ENCODE data around the gene CCDC34.

CCDC34 gene

DNA sequence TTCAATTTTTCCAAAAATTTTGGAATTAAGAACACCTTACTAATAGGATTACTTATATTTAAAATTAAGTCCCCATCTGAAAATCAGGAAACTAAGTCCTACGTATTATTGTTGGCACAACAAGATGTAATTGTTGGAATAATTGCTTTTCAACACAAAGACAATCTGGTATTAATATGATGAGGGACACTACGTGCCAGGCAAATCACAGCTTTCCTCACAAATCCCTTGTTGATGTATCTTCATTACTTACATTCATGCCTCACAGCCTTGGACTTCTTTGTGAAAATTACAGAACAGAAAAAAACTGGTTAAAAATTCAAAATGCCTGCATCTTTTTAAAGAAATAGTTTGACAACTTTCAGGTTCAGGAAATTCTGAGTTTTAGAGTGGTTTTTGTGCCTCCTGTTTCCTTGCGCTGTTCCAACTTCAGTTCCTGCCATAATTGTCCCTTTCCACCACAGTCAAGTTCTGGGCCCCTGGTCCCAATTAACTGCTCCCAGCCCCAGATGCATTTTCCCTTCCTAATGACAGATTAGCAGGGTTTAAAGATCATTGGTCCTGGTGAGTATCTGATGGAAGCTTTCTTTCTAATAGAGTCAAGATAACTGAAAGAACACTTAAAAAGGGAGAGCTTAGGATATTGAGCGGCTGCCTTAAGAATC, 23.3 kb upstream of the CCDC34 start:
- Mint-ChIP-seq H3K27me3 (no peaks in the 10 kb centered on the region), H3K4me3 (no peak overlapping the region), H3K4me1 (ENCODE audit: low read depth) (no peaks in the 10 kb centered on the region), H3K9me3 (no peaks in the 10 kb centered on the region), H3K36me3 (ENCODE audit: low read depth) (no peaks in the 10 kb centered on the region), H3K27ac (no peak overlapping the region)
- intact Hi-C loops (cut with micrococcal nuclease) = no loop called here

DNA sequence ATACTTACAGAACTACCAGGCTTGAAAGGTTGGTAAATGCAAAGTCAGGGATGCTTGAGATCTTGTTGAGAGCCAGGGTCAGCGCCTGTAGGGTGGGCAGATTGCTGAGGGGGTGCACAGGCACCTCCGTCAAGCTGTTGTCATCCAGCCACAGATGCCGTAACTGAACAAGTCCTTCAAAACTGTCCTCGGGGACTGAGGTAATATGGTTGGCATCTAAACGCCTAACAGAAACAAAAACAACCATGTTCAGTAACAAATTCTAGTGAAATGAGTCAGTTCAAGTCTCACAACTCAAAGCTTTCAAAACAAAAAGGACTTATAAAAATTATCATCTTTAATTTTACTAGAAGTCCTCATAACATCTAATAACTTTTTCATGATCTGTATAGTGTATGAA, 22.2 kb upstream of the CCDC34 start:
- no peaks in the 10 kb centered on the region for H3K4me1 Mint-ChIP-seq (ENCODE audit: low read depth)
- H3K27ac Mint-ChIP-seq = no peak overlapping the region
- H3K27me3 Mint-ChIP-seq = no peaks in the 10 kb centered on the region
- H3K4me3 Mint-ChIP-seq = no peak overlapping the region
- no peaks in the 10 kb centered on the region for H3K9me3 Mint-ChIP-seq
- H3K36me3 Mint-ChIP-seq (ENCODE audit: low read depth) = no peaks in the 10 kb centered on the region
- intact Hi-C loops (cut with micrococcal nuclease) = no loop called here

DNA sequence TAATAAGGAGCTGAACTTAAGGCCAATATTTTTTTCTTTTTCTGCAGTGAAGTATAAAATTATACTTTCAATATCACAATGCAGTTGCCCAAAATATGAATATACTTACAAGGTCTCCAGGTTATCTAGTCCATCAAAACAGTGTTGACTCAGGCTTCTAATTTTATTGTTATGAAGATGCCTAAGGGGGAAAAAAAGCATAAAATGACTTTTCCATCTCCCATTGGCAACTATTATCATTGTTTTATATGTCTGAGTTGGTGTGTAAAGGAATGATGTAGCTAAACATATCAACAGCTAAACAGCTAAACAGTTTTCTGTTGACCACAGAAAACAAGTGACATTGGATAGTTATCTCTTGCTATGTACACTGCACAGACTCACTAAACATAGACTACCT, 21.2 kb upstream of the CCDC34 start:
- no peak overlapping the region for H3K4me3 Mint-ChIP-seq
- no peak overlapping the region for H3K27ac Mint-ChIP-seq
- no peaks in the 10 kb centered on the region for H3K36me3 Mint-ChIP-seq (ENCODE audit: low read depth)
- H3K4me1 Mint-ChIP-seq (ENCODE audit: low read depth) = no peaks in the 10 kb centered on the region
- intact Hi-C loops (cut with micrococcal nuclease) = no loop called here
- no peaks in the 10 kb centered on the region for H3K9me3 Mint-ChIP-seq
- no peaks in the 10 kb centered on the region for H3K27me3 Mint-ChIP-seq

DNA sequence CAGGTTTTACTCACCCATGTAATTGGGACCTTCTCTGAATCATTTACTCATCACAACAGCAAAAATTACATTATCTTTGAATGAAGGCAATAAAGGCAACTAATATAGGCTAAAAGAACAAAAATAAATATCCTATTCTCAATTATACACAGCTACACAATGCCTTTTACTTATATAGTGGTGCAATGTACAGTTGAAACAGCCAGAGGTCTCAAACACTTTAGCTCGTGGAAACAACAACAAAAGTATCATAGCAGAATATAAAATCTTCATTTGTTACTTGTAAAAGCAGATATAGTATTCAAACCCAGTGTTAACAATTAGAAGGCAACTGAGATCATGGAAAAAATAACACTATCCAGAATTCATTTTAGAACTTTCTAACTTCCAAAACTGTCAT, 20.6 kb upstream of the CCDC34 start:
- H3K4me3 Mint-ChIP-seq = no peak overlapping the region
- intact Hi-C loops (cut with micrococcal nuclease) = no loop called here
- no peaks in the 10 kb centered on the region for H3K4me1 Mint-ChIP-seq (ENCODE audit: low read depth)
- no peaks in the 10 kb centered on the region for H3K9me3 Mint-ChIP-seq
- no peaks in the 10 kb centered on the region for H3K27me3 Mint-ChIP-seq
- no peaks in the 10 kb centered on the region for H3K36me3 Mint-ChIP-seq (ENCODE audit: low read depth)
- no peak overlapping the region for H3K27ac Mint-ChIP-seq

DNA sequence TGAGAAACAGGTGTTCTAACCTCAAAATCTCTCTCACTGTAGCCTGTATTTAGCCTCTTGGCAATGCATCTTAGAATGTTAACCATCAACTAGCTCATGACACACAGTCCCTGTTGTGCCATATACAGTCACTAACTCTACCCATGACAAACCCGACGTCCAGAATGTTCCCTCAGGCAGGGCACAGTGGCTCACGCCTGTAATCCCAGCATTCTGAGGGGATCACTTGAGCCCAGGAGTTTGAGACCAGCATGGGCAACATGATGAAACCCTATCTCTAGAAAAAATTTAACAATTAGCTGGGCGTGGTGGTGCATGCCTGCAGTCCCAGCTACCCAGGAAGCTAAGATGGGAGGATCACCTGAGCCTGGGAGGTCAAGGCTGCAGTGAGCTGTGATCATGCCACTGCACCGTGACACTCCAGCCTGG, 18.2 kb upstream of the CCDC34 start:
- Mint-ChIP-seq H3K36me3 (ENCODE audit: low read depth) (no peaks in the 10 kb centered on the region), H3K9me3 (no peaks in the 10 kb centered on the region), H3K4me1 (ENCODE audit: low read depth) (no peaks in the 10 kb centered on the region), H3K27me3 (no peaks in the 10 kb centered on the region), H3K4me3 (no peak overlapping the region), H3K27ac (no peak overlapping the region)
- intact Hi-C loops (cut with micrococcal nuclease) = no loop called here

DNA sequence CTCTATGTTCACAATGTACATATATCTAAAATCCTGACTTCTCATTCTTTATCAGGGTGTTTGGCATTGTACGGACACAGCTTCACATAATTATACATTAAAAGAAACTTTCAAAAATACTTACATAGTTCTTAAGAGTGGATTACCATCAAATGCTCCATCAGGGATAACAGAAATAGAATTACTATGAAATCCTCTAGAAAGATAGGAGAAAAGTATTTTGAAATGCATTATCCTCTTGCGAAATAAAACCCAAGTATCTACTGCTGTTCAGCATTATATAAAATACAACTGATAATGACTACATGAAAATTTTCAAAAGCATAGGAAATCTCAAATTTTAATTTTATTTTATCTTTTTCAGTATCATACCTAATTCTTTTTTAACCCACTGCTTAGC, 17.8 kb upstream of the CCDC34 start:
- Mint-ChIP-seq H3K27ac (no peak overlapping the region), H3K4me3 (no peak overlapping the region), H3K4me1 (ENCODE audit: low read depth) (no peaks in the 10 kb centered on the region), H3K36me3 (ENCODE audit: low read depth) (no peaks in the 10 kb centered on the region), H3K9me3 (no peaks in the 10 kb centered on the region), H3K27me3 (no peaks in the 10 kb centered on the region)
- intact Hi-C loops (cut with micrococcal nuclease) = no loop called here

DNA sequence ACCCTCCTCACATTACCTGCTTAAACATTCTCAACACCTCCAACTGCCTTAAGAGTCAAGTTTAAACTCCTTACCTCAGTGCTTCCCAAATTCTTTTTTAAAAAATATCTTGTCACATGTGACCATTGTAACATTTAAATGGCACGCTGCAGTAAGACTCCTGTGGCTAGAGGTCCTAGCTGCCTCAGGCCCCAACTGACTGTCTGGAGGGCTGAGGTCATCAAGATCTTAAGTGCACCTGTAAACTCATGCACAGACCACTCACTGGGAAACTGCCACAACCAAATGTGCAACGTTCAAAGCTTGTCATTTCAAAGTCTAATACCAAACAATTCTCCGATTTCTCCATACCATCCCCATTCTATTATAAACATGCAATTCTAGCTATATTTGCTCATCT, 16.4 kb upstream of the CCDC34 start:
- Mint-ChIP-seq H3K27me3 (no peaks in the 10 kb centered on the region), H3K4me3 (no peak overlapping the region), H3K4me1 (ENCODE audit: low read depth) (no peaks in the 10 kb centered on the region), H3K36me3 (ENCODE audit: low read depth) (no peaks in the 10 kb centered on the region), H3K27ac (no peak overlapping the region), H3K9me3 (no peaks in the 10 kb centered on the region)
- intact Hi-C loops (cut with micrococcal nuclease) = no loop called here

DNA sequence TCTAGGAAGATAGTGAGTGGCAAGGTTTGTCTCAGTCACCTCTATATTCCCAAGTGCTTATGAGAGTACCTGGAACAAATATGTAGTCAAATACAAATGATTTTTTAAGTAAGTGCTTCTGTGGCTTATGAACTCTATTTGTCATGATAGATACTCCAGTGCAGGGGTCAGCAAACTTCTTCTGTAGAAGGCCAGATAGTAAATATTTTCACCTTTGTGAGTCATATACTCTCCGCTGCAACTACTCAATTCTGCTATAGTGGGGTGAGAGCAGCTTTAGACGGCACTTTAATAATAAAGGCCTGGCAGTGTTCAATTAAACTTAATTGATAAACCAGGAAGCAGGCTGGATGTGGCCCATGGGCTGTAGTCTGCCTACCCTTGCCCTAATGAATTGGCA, 12.4 kb upstream of the CCDC34 start:
- H3K4me3 Mint-ChIP-seq = no peak overlapping the region
- intact Hi-C loops (cut with micrococcal nuclease) = no loop called here
- no peaks in the 10 kb centered on the region for H3K27me3 Mint-ChIP-seq
- no peaks in the 10 kb centered on the region for H3K9me3 Mint-ChIP-seq
- H3K27ac Mint-ChIP-seq = no peak overlapping the region
- H3K36me3 Mint-ChIP-seq (ENCODE audit: low read depth) = no peaks in the 10 kb centered on the region
- H3K4me1 Mint-ChIP-seq (ENCODE audit: low read depth) = no peaks in the 10 kb centered on the region

DNA sequence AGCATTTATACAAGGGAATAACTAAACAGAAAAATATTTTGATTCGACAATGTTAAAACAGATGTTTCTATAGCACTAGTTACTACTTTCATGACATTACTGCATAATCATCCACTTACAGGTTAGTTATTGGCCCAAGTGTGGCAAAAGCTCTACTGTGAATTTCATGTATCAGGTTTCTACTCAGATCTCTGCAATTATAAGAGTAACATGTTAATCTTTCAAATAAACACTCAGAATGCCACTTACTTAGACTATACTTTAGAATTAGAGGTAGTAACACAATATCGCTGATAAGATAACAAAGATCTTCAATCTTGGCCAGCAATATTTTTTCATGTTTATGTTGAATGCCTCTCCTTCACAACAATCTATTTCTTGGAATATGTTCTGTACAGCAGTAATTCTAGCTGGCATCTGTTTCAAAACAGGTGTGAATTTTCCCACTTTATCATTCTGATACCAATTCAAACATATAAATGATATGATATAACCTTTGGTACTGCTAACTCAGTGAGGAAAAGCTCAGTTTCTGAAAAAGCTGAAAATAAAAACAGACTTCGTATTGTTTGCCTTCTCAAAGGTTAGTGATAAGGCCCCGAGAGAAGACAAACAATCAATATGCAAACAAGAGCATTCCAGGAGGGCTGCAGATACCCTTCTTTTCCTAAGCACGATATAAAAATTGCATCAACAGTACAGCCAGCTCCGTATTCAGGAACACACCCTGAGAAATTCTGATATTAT, 11.0 kb upstream of the CCDC34 start:
- Mint-ChIP-seq H3K4me1 (ENCODE audit: low read depth) (no peaks in the 10 kb centered on the region), H3K27me3 (no peaks in the 10 kb centered on the region), H3K4me3 (no peak overlapping the region), H3K36me3 (ENCODE audit: low read depth) (no peaks in the 10 kb centered on the region), H3K27ac (no peak overlapping the region), H3K9me3 (no peaks in the 10 kb centered on the region)
- intact Hi-C loops (cut with micrococcal nuclease) = no loop called here

DNA sequence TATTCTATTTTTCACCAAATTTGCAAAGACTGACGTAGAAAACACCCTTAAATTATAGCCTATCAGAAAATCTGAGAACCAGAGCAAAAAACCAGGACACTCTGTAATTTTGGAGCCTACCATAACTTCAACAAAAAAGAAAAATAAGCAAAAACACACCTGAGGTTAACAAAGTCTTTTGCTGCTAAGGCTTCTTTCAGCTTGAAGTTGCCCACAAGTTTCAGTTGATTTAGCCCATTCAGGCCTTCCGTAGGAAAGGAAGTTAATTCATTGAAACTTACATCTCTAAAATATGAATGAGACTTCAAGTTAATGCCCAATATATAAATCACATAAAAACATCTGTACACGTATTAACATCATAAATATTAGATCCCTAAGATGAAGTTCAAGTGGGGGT, 10.4 kb upstream of the CCDC34 start:
- Mint-ChIP-seq H3K9me3 (no peaks in the 10 kb centered on the region), H3K4me3 (no peak overlapping the region), H3K27ac (no peak overlapping the region), H3K27me3 (no peaks in the 10 kb centered on the region), H3K4me1 (ENCODE audit: low read depth) (no peaks in the 10 kb centered on the region), H3K36me3 (ENCODE audit: low read depth) (no peaks in the 10 kb centered on the region)
- intact Hi-C loops (cut with micrococcal nuclease) = no loop called here

DNA sequence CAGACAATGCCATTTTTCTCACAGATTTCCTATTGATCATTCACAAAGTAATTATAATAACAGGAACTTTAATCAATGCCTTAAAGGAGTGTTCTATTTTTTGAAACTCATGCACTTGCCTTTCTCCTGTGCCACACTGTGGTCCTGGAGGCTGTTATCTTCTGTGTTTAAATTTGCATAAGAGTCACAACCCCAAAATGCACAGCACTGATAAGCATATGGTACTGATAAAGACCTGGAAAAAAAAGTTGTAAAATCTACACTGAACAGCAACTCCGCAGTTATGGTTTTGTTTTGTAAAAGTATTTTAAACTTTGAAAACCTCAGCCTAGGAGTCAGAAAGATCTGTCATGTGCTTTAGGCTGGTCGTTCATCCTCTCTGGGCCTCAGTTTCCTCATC, 9.1 kb upstream of the CCDC34 start:
- no peak overlapping the region for H3K4me3 Mint-ChIP-seq
- H3K27ac Mint-ChIP-seq = no peak overlapping the region
- no peaks in the 10 kb centered on the region for H3K9me3 Mint-ChIP-seq
- no peaks in the 10 kb centered on the region for H3K36me3 Mint-ChIP-seq (ENCODE audit: low read depth)
- intact Hi-C loops (cut with micrococcal nuclease) = no loop called here
- no peaks in the 10 kb centered on the region for H3K27me3 Mint-ChIP-seq
- H3K4me1 Mint-ChIP-seq (ENCODE audit: low read depth) = no peaks in the 10 kb centered on the region

DNA sequence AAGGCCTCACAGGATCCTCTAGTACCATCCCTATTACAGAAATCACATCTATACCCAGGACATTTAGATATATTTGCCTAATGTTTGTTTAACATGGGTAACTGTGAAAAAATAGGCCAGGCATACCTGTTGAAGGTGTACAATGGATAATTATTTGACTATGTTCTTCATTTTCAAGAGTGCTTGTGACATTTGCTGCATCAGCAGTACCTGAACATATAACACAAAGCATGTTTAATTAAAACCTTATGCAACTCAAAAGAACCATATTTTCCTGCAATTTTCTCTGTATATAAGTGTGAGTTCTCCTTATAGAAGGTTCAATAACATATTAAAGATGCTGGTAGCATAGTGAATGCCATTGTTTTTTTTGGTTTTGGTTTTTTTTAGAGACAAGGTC, 8.5 kb upstream of the CCDC34 start:
- no peaks in the 10 kb centered on the region for H3K4me1 Mint-ChIP-seq (ENCODE audit: low read depth)
- H3K27me3 Mint-ChIP-seq = no peaks in the 10 kb centered on the region
- H3K27ac Mint-ChIP-seq = no peak overlapping the region
- H3K9me3 Mint-ChIP-seq = no peaks in the 10 kb centered on the region
- H3K4me3 Mint-ChIP-seq = no peak overlapping the region
- intact Hi-C loops (cut with micrococcal nuclease) = no loop called here
- no peaks in the 10 kb centered on the region for H3K36me3 Mint-ChIP-seq (ENCODE audit: low read depth)

DNA sequence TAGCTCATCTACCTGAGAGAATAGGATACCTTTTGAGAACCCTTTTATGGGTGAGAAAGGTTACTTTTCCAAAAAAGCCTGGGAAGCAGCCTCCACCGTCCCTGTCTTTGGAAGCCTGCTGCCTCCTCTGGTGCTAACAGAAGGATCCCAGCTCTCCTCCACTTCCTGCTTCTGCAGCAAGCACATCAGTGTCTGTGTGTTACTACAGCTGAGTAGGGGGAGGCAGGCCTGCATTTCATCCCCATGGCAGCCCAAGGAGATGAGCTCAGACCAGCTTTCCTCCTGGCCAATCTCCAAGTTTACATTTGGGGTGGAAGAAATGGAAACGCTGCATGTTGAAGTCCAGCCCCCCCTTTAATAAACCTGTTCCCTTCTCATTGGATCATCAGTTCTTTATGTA, 7.4 kb upstream of the CCDC34 start:
- intact Hi-C loops (cut with micrococcal nuclease) = no loop called here
- Mint-ChIP-seq H3K4me1 (ENCODE audit: low read depth) (no peaks in the 10 kb centered on the region), H3K4me3 (no peak overlapping the region), H3K27me3 (no peaks in the 10 kb centered on the region), H3K9me3 (no peaks in the 10 kb centered on the region), H3K27ac (no peak overlapping the region), H3K36me3 (ENCODE audit: low read depth) (no peaks in the 10 kb centered on the region)

DNA sequence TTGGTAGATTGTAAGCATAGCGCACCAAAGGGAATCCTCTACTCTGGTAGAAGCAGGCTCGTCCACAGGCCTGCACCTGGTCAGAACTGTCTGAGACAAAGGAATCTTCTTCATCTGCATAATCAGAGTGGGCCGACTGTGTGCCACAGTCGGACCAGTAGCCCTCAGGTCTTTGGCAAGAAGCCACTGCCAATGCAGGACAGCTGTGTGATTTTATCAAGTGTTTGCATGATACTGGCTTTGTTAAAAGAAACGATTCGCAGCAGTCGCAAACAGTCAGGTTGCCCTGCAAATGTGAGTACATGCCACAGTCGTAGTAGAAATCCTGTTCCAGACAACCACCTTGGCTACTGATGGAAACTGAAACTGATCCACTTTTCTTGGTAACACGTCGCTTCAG, 4.9 kb upstream of the CCDC34 start:
- Mint-ChIP-seq H3K4me1 (ENCODE audit: low read depth) (peaks cover 1% of the 10 kb centered on the region), H3K4me3 (no peak overlapping the region), H3K36me3 (ENCODE audit: low read depth) (no peaks in the 10 kb centered on the region), H3K9me3 (no peaks in the 10 kb centered on the region), H3K27ac (no peak overlapping the region), H3K27me3 (no peaks in the 10 kb centered on the region)
- intact Hi-C loops (cut with micrococcal nuclease) = loop anchor here (10.0 kb wide), 1 partner anchor 737 kb away; the partner anchor contains the start of genes KIF18A and METTL15
